Stimulated activated CD4-positive, alpha-beta T cell treated with anti-CD3 and anti-CD28 coated beads, Interleukin-4, amount 100 ng/mL, for 24 hours (primary cell): ENCODE results near the gene AKNA.

Source experiments
- DNase-seq: peaks from one replicate; pipeline ENCODE4 v3.0.0-alpha.2; 2020

Gene AKNA

GRCh38 chr9:114395768-114396167, 8.0 kb upstream of the AKNA start:
- no peak for DNase-seq

GRCh38 chr9:114395334-114395617, 7.5 kb upstream of the AKNA start:
- DNase-seq = no peak

- DNase-seq = no peak
Observed at GRCh38 chr9:114394523-114395333, 6.9 kb upstream of the AKNA start.

GRCh38 chr9:114392749-114393112, 4.9 kb upstream of the AKNA start:
- no peak for DNase-seq

GRCh38 chr9:114390952-114391351, 3.2 kb upstream of the AKNA start:
- DNase-seq = no peak

- no peak for DNase-seq
Observed at GRCh38 chr9:114389612-114390368, 2.0 kb upstream of the AKNA start.

GRCh38 chr9:114388764-114389375, 1.1 kb upstream of the AKNA start:
- no peak for DNase-seq

- DNase-seq = no peak
Observed at GRCh38 chr9:114388357-114388682, 538 bp upstream of the AKNA start.

- no peak for DNase-seq
Observed at GRCh38 chr9:114386886-114387679, 699 bp downstream of the AKNA start.

- no peak for DNase-seq
Observed at GRCh38 chr9:114386361-114386885, 1.4 kb downstream of the AKNA start.

GRCh38 chr9:114385397-114386181, 2.2 kb downstream of the AKNA start:
- peak; percentile 93 for DNase-seq

GRCh38 chr9:114384836-114385396, 2.9 kb downstream of the AKNA start:
- no peak for DNase-seq

- DNase-seq = no peak
Observed at GRCh38 chr9:114384341-114384740, 3.4 kb downstream of the AKNA start.

GRCh38 chr9:114383521-114384231, 4.1 kb downstream of the AKNA start:
- no peak for DNase-seq

GRCh38 chr9:114382699-114383520, 4.9 kb downstream of the AKNA start:
- peak; percentile 78 for DNase-seq

GRCh38 chr9:114378883-114379282, 8.9 kb downstream of the AKNA start:
- DNase-seq = no peak

GRCh38 chr9:114378016-114378415, 9.8 kb downstream of the AKNA start:
- DNase-seq = no peak

GRCh38 chr9:114376586-114377445, 11.0 kb downstream of the AKNA start:
- no peak for DNase-seq
